ENCODE results near the gene LRRC55.

GRCh38 chr11:57172031-57172430 lies 9.7 kb upstream of the LRRC55 start:
- TF ChIP-seq CTCF (conservative IDR thresholded peaks at IDR 0.05; ENCODE audit: low read depth in 2 of 2): no peak
- no peak for TF ChIP-seq POLR2AphosphoS5 (IDR thresholded peaks at IDR 0.05; ENCODE audit: low read depth)
- TF ChIP-seq EZH2 (IDR thresholded peaks at IDR 0.05; ENCODE audit: low read depth, unreplicated experiment): no peak
